Measurements from ENCODE around the gene WDR18. TPM values are rescaled to one million over a fixed set of nuclear protein-coding genes. Genes with fewer than 3 reads are reported as not detected.

Gene WDR18, protein sequence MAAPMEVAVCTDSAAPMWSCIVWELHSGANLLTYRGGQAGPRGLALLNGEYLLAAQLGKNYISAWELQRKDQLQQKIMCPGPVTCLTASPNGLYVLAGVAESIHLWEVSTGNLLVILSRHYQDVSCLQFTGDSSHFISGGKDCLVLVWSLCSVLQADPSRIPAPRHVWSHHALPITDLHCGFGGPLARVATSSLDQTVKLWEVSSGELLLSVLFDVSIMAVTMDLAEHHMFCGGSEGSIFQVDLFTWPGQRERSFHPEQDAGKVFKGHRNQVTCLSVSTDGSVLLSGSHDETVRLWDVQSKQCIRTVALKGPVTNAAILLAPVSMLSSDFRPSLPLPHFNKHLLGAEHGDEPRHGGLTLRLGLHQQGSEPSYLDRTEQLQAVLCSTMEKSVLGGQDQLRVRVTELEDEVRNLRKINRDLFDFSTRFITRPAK
- 197 and 221 TPM in 2 replicates for total RNA-seq (2014; rRNA removed; shearing (Covaris generic))
- 111 and 131 TPM in 2 replicates for polyA plus RNA-seq (2015; cell fraction: cytosol; rRNA removed)
- 152 and 159 TPM in 2 replicates for polyA plus RNA-seq (2015; cell fraction: nucleus; rRNA removed)

DNA sequence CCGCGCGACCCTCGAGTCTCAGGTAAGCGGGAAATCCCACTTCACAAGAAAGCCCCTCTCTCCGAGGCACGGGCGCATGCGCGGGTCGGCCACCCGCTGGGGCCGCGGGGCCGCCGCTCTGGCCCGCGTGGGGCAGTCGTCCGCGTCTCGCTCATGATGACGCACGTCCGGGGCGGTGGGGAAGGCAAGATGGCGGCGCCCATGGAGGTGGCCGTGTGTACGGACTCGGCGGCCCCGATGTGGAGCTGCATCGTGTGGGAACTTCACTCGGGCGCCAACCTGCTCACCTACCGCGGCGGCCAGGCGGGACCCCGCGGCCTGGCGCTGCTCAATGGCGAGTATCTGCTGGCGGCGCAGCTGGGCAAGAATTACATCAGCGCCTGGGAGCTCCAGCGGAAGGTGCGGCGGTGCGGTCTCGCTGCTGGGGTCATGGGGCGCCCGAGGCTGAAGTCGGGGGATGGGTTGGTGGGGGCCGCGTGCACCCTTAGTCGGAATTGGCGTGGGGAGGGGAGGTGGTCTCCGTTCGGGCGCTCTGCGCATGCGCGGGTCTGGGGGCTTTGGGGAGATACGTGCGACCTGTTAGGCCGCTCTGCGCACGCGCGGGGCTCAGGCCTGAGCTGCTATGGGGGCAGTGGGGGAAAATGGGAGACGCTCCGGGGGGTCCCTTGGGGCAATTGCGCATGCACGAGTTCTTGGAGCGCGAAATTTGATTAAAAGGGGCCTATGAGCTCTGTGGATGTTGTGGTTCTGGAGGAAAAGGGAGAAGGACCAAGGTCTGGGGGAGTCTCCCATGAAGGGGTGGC lies at the start of gene WDR18:
WDR18 (plus strand) TSS at position 181 of the 803 bp plus-strand sequence; CDS start at position 190, 9 bp downstream.
- peak; percentile 78 for DNase-seq (ENCODE audit: low read depth)

DNA sequence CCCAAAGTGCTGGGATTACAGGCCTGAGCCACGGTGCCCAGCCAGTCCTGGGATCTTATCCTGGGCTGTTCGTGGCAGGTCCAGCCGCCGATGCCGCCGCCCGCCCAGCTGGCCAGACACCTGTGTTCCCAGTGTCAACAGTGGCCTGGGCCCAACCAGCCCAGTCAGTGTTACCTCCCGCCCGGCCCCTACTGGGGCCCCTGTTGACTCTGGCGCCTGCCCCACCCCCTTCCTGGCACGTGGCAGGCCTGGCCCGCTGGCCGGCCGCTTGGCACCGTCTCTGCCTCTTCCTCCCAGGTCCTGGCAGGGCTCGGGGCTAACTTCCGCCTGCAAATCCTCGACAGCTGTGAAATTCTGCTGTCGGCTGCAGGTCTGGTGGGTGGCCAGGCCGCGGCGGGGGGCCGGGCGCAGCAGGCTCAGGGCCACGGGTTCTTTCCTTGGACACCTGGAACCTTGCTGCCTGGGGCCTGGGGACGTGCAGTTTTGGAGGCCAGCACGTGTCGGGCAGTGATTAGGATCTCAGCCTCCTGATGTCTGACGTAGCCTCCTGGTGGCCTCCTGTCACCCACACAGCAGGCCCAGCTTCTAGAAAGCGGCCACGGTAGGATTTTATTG lies 49.2 kb upstream of the WDR18 start:
- no peak for DNase-seq (ENCODE audit: low read depth)

DNA sequence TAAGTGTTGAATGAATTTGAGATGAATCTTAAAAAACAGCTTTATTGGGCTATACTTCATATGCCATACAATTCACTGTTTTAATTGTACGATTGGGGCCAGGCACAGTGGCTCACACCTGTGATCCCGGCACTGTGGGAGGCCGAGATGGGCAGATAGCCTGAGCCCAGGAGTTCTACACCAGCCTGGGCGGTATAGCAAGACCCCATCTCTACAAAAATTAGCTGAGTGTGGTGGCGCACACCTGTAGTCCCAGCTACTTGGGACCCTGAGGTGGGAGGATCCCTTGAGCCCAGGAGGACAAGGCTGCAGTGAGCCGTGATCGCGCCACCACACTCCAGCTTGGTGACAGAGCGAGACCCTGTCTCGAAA lies 48.0 kb upstream of the WDR18 start:
- DNase-seq (ENCODE audit: low read depth) = no peak

DNA sequence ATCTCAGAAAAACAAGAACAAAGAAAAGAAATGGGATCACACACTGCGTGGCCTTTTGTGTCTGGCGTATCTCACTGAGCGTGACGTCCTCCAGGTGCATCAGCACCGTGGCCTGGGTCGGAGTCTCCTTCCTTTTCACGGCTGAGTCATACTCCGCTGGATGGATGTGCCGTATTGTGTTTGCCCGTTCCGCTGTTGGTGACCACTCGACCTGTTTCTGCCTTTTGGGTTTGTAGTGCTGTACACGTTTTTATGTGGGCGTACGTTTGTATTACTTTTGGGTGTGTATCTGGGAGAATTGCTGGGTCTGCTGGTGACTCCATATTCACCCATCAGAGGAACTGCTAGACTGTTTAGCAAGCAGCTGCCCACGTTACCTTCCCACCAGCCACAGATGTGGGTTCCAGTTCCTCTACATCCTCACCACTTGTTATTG lies 46.9 kb upstream of the WDR18 start:
- no peak for DNase-seq (ENCODE audit: low read depth)

DNA sequence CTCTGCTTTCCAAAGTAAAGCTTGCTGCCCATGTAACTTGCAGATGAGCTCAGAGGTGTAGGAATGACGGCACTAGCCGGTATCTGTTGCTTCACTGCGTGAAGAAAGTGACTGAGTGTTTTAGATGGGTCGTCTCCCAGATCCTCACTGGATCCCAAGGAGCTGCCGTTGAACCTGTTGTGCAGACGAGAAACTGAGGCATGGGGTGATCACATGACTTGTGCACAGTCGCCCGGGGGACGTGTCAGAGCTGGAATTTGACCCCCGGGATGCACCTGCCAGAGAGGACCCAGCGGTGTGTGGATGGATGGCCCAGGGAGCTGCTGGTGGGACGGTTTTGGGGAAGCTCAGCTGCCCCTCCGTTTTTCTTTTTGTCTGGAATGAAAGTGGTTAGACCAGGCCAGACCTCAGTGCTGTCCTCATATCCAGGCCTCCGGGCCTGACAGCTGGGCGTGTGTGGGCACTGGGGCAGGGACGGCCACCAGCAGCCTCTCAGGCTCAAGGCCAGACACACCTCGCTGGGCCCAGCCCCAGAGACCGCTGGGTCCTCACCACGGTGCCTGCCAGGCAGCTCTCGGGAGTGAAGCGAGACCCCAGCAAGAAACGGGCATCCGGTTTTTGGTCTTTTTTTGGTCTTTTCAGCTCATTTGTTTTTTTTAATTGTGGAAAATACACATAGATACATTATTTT lies 45.8 kb upstream of the WDR18 start:
- no peak for DNase-seq (ENCODE audit: low read depth)

DNA sequence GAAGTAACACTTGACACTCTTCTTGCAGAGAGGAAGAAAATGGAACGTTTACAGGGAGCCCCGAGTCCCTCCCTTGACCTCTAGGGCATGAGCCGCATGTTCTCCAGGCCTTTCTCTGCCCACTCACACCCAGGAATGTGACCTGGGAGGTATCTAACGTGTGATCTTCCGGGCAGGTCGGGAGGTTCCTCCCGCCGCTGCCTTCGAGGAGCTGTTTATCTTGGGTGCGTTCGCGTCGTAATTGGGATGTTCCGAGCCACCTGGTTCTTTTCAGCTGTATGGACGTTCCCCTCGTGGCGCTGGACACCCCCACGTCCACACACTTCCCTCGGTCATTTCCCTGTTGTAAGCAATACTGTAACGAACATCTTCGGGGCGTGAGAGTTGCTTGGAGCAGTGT lies 44.7 kb upstream of the WDR18 start:
- DNase-seq (ENCODE audit: low read depth) = no peak

DNA sequence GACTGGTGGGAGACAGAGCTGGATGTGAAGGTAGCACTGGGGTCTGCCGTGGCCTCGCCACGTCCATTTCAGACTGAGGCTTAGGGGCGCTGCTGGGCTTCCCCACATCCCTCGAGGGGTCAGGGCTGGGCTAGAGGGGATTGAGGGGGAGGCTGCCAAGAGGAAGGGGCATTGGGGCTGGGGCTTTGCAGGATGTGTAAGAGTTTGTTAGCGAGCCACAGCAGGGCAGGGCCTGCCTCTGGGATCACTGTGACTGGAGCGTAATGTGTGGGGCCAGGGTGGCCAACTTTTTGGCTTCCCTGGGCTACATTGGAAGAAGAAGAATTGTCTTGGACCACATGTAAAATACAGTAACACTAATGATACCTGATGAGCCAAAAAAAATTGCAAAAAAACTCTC lies 44.2 kb upstream of the WDR18 start:
- DNase-seq (ENCODE audit: low read depth) = no peak

DNA sequence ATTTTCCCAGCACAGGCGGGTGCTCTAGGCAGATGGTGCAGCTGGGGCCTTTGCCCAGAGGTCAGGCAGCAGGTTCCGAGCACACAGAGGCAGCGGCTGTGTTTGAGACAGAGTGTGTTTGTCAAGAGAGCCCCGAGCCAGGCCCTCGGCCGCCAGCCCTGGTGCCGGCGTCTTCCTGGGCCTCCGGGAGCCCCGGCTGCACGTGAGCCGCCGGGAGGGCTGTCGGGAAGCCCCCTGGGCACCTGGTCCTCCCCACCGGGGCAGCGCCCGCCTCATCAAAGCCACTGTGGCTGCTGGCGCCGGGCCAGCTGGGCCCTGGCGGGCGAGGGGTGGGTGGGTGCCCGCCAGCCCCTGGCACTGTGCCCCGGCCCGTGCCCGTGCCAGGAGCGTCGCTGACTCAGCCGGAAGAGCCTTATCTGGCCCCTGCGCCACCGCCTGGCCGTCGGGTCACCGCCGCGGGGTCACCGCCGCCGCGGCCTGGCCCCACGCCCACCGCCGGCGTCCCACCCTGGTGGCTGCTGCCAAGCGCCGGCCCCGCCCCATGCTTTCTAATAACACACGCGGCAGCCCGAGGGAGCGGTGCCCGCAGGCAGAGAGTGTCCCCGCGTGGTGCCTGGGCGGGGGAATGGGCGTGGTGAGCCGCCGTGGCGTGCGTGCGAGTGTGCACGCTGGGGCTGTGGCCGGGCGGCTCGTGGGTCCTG lies 43.4 kb upstream of the WDR18 start:
- DNase-seq (ENCODE audit: low read depth) = peak; percentile 73

DNA sequence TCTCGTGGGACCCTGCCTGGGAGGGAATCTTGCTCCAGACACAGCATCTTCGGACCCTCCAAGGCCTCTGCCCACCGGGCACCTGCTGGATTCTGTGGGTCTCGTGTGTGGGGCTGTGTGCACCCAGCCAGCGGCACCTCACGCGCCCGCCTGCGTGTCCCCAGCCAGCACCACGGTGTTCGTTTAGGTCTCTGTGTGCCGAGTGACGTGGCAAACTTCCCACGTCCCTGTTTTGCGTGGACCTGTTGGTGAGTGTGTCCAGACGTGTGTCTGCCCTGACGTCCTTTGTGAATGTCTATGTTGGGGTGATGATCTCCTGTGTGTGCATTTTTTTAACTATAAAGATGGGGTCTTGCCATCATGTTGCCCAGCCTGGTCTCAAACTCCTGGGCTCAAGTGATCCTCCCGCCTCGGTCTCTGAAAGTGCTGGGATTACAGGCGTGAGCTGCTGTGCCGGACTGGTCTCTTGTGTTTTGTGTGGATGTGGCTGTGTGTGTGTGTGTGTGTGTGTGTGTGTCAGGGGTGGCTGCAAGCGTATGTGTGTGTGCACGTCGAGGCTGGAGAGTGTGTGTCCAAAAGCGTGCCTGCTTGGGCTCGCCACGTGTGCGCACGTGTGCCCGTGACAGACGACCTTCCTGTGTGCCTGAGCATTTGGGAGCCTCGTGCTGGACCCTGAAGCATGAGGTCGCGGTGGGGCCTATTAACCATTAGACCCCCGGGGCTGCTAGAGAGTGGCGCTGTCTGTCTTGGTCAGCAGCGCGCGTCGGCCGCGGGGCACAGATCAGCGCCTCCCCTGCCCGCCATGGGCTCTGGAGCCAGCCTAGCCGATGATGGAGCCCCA lies 42.6 kb upstream of the WDR18 start:
- no peak for DNase-seq (ENCODE audit: low read depth)

DNA sequence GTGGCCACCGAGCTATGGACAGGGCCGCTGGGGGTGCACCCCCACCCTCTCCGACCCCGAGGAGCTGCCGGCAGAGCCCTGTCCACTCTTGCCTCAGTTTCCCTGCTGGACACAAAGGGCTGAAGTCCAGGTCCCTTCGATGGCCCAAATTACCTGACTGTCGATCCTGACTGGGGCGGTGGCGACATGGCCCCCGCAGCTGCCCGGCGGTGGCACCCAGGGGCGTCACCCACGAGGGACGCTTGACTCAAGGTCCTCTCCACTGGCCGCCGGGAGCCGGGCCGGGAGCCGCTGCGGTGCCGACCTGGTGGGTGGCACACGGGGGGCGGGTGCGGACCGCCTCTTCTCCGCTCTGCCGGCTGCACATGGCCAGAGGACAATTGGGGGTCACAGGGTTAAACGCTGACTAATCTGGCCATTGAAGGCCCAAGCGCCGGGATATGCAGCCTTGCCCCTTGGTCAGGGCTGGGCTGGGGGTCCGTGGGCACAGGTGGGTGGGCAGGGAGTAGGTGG lies 42.0 kb upstream of the WDR18 start:
- no peak for DNase-seq (ENCODE audit: low read depth)

DNA sequence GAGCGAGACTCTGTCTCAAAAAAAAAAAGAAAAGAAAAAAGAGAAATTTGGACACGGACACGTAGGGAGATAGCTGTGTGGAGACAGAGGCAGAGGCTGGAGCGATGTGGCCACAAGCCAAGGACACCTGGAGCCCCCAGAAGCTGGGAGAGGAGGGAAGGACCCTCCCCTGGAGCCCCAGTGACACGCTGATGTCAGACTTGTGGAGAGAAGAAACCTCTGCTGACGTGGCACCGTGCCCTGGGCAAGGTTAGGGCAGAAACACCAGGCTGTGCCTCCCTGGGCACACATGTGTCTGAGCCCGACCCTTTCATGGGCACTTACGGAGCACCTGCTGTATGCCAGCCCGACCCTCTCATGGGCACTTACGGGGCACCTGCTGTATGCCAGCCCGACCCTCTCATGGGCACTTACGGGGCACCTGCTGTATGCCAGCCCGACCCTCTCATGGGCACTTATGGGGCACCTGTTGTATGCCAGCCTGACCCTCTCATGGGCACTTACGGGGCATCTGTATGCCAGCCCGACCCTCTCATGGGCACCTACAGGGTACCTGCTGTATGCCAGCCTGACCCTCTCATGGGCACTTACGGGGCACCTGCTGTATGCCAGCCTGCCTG lies 40.5 kb upstream of the WDR18 start:
- no peak for DNase-seq (ENCODE audit: low read depth)

DNA sequence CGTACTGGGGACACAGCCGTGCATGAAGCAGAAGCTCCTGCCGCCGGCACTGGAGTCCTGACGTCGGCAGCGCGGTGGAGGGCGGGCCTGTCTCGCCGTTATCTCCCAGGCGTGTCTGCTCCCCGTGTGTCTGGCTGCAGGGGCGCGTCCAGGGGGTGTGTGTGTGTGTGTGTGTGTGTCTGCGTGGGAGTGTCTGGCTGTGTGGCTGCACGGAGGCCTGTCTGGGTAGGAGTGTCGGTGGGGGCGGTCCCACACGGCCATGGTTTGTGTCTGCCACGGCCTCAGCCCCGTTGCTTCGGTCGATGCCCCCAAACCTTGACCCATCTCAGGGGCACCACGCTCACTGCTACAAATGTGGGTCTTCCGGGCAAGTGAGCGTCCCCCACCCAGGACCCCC lies 40.0 kb upstream of the WDR18 start:
- DNase-seq (ENCODE audit: low read depth) = no peak

DNA sequence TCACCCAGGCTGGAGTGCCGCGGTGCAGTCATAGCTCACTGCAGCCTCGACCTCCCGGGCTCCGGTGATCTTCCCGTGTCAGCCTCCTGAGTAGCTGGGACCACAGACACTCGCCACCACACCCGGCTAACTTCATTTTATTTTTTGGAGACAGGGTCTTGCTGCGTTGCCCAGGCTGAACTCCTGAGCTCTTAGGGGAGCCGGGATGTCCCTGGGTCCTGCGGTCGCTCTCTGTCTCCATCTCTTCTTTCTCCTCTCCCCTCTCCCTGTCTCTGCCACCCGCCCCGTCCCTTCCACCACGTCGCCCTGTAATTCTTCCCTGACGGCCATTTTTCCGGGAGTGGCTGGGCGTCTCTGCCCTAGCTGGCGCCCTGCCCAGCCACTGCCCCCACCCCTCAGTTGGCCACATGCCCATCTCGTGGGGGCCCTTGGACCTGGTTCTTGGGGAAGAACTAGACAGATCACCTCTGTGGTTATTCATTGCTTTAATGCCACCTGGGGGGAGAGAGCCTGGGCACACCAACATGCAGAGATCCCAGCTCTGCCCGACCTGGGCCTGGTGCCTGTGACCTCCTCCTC lies 39.4 kb upstream of the WDR18 start:
- DNase-seq (ENCODE audit: low read depth) = no peak

DNA sequence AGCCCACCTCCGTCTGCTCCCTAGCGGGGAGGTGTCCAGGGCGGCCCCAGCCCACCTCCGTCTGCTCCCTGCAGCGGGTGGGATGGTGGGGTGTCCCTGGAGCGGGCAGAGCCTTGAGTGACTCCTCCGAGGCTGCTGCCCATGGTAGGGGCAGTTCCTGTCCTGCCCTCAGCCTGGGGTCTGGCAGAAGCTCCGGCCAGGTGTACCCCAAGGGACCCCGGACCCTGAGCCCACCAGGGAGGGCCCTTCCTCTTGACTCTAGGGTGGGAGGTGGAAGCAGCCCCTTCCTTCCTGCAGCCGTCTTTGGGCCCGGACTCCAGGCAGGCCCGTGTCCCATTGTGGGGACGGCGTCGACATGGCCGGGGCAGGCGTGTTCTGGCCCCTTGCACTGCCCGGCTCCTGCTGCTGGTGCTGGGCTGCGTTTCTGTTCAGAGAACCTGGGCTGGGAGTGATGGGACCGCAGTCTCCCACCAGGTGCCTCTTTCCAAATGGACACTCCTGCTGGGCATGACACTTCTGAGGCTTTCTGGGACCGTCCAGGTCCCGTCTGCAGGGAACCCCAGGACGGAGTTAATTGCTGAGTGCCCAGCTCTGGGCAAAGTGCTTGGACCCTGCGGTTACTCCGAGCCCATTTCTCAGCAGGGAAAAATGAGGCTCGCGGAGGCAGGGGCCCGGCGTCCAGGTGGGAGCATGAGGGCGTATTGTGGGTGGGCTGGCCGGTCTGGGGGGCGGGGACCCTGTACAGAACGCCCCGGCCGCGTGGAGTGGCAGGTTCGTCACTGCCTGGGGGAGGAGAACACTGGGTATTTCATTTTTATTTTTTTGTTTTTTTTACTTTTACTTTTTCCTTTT lies 38.5 kb upstream of the WDR18 start:
- DNase-seq (ENCODE audit: low read depth) = no peak

DNA sequence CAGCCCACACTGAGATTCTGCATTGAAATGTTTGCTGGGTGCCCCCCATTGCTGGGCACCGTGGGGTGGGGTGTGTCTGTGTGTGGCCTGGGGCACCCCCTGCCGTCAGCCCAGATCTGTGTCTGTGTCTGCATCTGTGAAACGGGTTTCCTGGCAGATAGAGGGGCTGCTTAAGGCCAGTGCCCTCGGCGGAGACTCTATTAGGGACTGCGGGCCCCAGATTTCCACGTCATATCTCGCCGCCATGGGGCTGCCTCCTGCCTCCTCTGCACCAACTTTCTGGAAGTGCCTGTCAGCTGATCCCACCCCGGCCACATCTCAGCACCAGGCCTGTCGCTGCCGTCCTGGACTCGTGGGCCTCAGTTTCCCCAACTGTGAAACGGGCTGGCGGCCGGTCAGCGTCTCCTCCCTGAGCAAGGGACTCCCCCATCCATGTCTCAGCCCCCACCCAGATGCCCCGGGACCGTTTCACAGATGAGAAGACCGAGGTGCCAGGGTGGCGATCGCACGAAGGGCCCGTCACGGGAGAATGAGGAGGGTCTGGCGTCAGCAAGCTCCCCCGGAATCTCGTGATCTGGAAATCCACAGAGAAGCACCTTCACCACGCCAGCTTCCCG lies 36.9 kb upstream of the WDR18 start:
- DNase-seq (ENCODE audit: low read depth) = no peak

DNA sequence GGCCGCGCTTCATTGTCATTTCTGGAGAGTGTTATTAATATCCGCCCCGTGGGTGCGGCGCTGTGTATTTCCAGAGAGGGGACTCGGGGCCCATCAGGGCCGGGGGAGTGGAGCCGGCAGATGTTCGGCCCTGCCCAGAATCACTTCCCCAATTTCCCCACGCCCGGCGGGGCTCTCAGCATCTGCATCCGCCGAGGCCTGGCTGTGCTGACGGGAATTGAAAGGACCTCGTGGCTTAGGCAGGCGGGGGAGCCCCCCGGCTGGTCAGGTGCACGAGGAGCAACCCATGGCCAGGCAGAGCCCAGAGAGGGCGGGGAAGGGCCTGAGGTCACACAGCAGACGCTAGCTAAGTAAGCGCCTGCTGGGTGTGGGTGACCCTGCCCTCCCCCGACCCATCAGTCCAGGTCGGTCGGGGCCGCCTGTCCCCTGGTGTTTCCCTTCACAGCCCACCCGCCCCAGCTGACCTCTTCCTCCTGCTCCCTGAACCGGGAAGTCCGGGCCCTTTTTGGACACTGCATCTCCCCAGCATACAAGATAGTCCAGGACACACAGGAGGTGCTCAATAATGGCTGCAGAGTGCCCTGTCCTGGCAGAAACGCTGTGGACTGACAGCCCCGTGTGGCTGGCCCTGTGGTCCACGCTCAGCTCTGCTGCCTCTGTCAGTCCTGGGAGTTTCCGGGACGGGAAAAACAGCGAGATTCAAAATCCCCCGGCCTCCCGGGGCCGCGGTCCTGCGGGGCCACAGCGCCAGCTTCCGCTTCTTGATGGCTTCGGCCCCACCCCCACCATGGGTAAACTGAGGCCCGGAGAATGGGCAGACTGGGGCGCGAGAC lies 36.2 kb upstream of the WDR18 start:
- DNase-seq (ENCODE audit: low read depth) = no peak

Measured in HT1080 (cell line).